Activated naive CD8-positive, alpha-beta T cell treated with anti-CD3 and anti-CD28 coated beads, Interleukin-2, amount 50 U/mL, for 16 hours (primary cell): ENCODE data around the gene SCUBE1.
A peak's percentile ranks its signal among the peaks of the same experiment; 100 is the strongest.

ENCODE experiments used
- DNase-seq: peaks from one replicate; pipeline ENCODE4 v3.0.0-alpha.2; 2020; ENCODE audit warnings: low read depth, low spot score

The SCUBE1 gene

GRCh38 chr22:43239193-43239780 lies 103.9 kb downstream of the SCUBE1 start:
- no peak for DNase-seq

GRCh38 chr22:43238526-43239006 lies 104.6 kb downstream of the SCUBE1 start:
- DNase-seq: no peak

- no peak for DNase-seq
These were observed 105.9 kb downstream of the SCUBE1 start for GRCh38 chr22:43237280-43237679.

- DNase-seq: no peak
These were observed 106.6 kb downstream of the SCUBE1 start for GRCh38 chr22:43236411-43237166.

GRCh38 chr22:43235445-43236409 lies 107.4 kb downstream of the SCUBE1 start:
- no peak for DNase-seq

GRCh38 chr22:43234264-43234988 lies 108.7 kb downstream of the SCUBE1 start:
- no peak for DNase-seq

GRCh38 chr22:43233529-43233928 lies 109.6 kb downstream of the SCUBE1 start:
- DNase-seq: no peak

- DNase-seq: no peak
These were observed 110.7 kb downstream of the SCUBE1 start for GRCh38 chr22:43232445-43232844.

GRCh38 chr22:43231724-43232034 lies 111.5 kb downstream of the SCUBE1 start:
- no peak for DNase-seq

GRCh38 chr22:43230971-43231723 lies 112.0 kb downstream of the SCUBE1 start:
- DNase-seq: peak; percentile 44

GRCh38 chr22:43230571-43230970 lies 112.6 kb downstream of the SCUBE1 start:
- DNase-seq: no peak

- DNase-seq: no peak
These were observed 114.3 kb downstream of the SCUBE1 start for GRCh38 chr22:43228863-43229262.

- DNase-seq: no peak
These were observed 114.8 kb downstream of the SCUBE1 start for GRCh38 chr22:43228330-43228729.

- DNase-seq: no peak
These were observed 115.9 kb downstream of the SCUBE1 start for GRCh38 chr22:43227239-43227630.

- no peak for DNase-seq
These were observed 116.6 kb downstream of the SCUBE1 start for GRCh38 chr22:43226377-43227238.

GRCh38 chr22:43225609-43226008 lies 117.6 kb downstream of the SCUBE1 start:
- no peak for DNase-seq

GRCh38 chr22:43222987-43223386 lies 120.2 kb downstream of the SCUBE1 start:
- DNase-seq: no peak

GRCh38 chr22:43222262-43222661 lies 120.9 kb downstream of the SCUBE1 start:
- no peak for DNase-seq

GRCh38 chr22:43220625-43221380 lies 122.4 kb downstream of the SCUBE1 start:
- no peak for DNase-seq
